ENCODE data around the gene SOX8.

Gene SOX8

DNA sequence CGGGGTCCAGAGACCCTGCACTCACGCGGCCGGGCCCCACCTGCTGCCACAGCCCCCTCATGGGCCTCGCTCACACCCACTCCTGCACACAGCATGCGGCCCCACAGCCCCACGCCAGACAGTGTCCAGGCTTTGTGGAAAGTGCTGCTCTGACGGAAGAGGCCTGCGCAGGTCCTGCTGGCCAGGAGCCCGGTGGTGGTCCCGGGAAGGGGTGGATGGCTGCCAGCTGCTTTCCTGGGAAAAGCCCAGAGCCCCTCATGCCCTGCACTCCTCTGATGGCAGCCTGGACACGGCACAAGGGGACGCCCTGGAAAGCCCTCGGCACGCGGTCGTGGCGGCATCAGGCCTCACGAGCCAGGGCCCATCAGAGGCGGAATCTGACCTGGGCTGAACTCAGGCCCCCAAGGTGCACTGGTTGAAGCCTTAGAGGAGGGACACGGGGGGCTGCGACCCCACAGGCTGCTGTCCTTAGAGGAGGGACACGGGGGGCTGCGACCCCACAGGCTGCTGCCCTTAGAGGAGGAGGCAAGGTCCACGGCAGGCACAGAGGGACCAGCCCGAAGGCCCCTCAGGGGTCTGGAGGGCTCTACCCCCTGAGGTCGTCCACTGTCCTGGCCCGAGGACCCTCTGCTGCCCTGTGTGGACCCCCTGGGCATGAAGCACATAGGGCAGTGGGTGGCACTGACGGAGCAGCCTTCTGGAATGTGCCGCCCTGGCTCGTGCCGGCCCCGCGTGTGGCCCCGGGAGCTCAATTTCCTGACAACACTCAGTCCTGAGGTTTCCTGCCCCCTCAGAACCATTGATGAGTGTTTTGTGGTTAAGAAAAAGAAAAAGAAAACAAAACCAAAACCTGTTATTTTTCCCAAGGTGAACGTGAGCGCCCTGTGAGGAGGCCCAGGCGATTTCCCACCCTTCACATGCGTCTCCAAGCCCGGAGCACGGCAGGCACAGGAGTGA, 22.1 kb downstream of the SOX8 start:
- TF ChIP-seq, protein P1, sequence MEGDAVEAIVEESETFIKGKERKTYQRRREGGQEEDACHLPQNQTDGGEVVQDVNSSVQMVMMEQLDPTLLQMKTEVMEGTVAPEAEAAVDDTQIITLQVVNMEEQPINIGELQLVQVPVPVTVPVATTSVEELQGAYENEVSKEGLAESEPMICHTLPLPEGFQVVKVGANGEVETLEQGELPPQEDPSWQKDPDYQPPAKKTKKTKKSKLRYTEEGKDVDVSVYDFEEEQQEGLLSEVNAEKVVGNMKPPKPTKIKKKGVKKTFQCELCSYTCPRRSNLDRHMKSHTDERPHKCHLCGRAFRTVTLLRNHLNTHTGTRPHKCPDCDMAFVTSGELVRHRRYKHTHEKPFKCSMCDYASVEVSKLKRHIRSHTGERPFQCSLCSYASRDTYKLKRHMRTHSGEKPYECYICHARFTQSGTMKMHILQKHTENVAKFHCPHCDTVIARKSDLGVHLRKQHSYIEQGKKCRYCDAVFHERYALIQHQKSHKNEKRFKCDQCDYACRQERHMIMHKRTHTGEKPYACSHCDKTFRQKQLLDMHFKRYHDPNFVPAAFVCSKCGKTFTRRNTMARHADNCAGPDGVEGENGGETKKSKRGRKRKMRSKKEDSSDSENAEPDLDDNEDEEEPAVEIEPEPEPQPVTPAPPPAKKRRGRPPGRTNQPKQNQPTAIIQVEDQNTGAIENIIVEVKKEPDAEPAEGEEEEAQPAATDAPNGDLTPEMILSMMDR (IDR thresholded peaks at IDR 0.05; ENCODE audit: low read length, missing control alignments) = no peak
- DNase-seq (ENCODE audit: low read depth) = no peak
- no peak overlapping the region for H3K4me3 ChIP-seq (replicated peaks; ENCODE audit: low read depth, low read length)

DNA sequence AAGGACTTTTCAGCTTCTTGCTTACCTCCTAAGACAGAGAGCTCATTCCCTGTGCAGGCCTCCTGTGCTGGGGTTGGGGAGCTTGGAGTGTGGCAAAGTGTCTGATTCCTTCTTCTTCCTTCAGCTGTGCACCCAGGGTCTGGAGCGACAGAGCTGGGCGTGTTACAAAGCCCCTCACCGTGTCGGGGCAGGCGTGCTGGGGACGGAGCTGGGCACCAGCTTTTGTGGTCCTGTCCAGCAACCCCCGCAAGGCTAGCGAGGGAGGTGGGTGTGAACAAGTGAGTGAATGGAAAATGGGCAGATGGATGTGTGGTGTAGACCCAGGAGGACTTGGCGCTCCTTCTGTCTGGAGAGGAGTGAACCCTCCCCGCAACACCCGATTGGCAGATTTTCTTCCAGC, 23.7 kb downstream of the SOX8 start:
- DNase-seq (ENCODE audit: low read depth) = no peak
- TF ChIP-seq, protein P1 (IDR thresholded peaks at IDR 0.05; ENCODE audit: low read length, missing control alignments) = no peak

DNA sequence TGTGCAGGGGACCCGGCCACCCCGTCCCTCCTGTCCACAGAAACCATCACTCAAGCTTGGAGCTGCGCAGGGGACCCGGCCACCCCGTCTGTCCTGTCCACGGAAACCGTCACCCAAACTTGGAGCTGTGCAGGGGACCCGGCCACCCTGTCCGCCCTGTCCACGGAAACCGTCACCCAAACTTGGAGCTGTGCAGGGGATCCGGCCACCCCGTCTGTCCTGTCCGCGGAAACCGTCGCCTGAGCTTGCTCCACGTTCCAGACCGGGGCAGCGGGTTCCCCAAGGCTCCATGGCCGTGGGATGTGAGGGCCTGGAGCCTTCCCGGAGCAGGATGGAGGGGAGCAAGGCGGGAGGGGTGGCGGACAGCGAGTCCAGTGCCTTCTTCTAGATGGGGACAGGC, 25.2 kb downstream of the SOX8 start:
- DNase-seq (ENCODE audit: low read depth) = no peak
- TF ChIP-seq, protein P1 (IDR thresholded peaks at IDR 0.05; ENCODE audit: low read length, missing control alignments) = no peak
- H3K4me3 ChIP-seq (replicated peaks; ENCODE audit: low read depth, low read length) = no peak overlapping the region

More for the DNA sequence above, 23.7 kb downstream of the SOX8 start:
- H3K4me3 ChIP-seq (replicated peaks; ENCODE audit: low read depth, low read length) = no peak overlapping the region

- no peak for DNase-seq (ENCODE audit: low read depth)
- TF ChIP-seq, protein P1 (IDR thresholded peaks at IDR 0.05; ENCODE audit: low read length, missing control alignments) = no peak
- no peak overlapping the region for H3K4me3 ChIP-seq (replicated peaks; ENCODE audit: low read depth, low read length)
Observed at GRCh38 chr16:1007284-1007850, 25.8 kb downstream of the SOX8 start.

GRCh38 chr16:1008085-1008484, 26.5 kb downstream of the SOX8 start:
- TF ChIP-seq, protein P1 (IDR thresholded peaks at IDR 0.05; ENCODE audit: low read length, missing control alignments) = no peak
- H3K4me3 ChIP-seq (replicated peaks; ENCODE audit: low read depth, low read length) = no peak overlapping the region
- DNase-seq (ENCODE audit: low read depth) = no peak

GRCh38 chr16:1009358-1010150, 28.0 kb downstream of the SOX8 start:
- no peak overlapping the region for H3K4me3 ChIP-seq (replicated peaks; ENCODE audit: low read depth, low read length)
- DNase-seq (ENCODE audit: low read depth) = no peak
- TF ChIP-seq, protein P1 (IDR thresholded peaks at IDR 0.05; ENCODE audit: low read length, missing control alignments) = no peak

All from fibroblast of pulmonary artery (primary cell).